Stimulated activated CD8-positive, alpha-beta memory T cell treated with anti-CD3 and anti-CD28 coated beads, Interleukin-4, amount 100 ng/mL, for 1 hour (primary cell): Measurements from ENCODE around the gene RASIP1.
"Not testable (repeated sequence)": the region's sequence is repeated elsewhere in the genome, so short reads cannot be mapped to it uniquely, and the experiment has no call there.

Experiments used
- DNase-seq, 2 donors: peaks; one replicate each; pipeline ENCODE4 v3.0.0-alpha.2; 2020; ENCODE audit warnings: low read depth in 2 of 2, low spot score in 1 of 2

Gene RASIP1

GRCh38 chr19:48735031-48735615, 5.3 kb downstream of the RASIP1 start:
- DNase-seq: no peak

- no peak for DNase-seq
Observed at GRCh38 chr19:48734625-48735024, 5.8 kb downstream of the RASIP1 start.

GRCh38 chr19:48731452-48731851, 9.0 kb downstream of the RASIP1 start:
- no peak for DNase-seq

- no peak for DNase-seq
Observed at GRCh38 chr19:48728911-48729664, 11.3 kb downstream of the RASIP1 start.

GRCh38 chr19:48726556-48726955, 13.9 kb downstream of the RASIP1 start:
- no peak for DNase-seq

GRCh38 chr19:48724796-48725753, 15.3 kb downstream of the RASIP1 start:
- no peak for DNase-seq

GRCh38 chr19:48722196-48722708, 18.2 kb downstream of the RASIP1 start:
- no peak for DNase-seq

GRCh38 chr19:48720613-48721296, 19.7 kb downstream of the RASIP1 start:
- peak; percentile 64 to 81 for DNase-seq

- no peak for DNase-seq
Observed at GRCh38 chr19:48720251-48720612, 20.2 kb downstream of the RASIP1 start.

- DNase-seq: no peak
Observed at GRCh38 chr19:48719263-48720171, 20.9 kb downstream of the RASIP1 start, which contains the start of gene MAMSTR. MAMSTR (minus strand) TSS chr19:48719725; CDS start chr19:48719031, 694 bp downstream.

- DNase-seq: no peak
Observed at GRCh38 chr19:48718711-48719231, 21.6 kb downstream of the RASIP1 start.

- not testable (repeated sequence) for DNase-seq
Observed at GRCh38 chr19:48718106-48718505, 22.3 kb downstream of the RASIP1 start.

GRCh38 chr19:48716562-48717291, 23.7 kb downstream of the RASIP1 start:
- no peak for DNase-seq

- DNase-seq: no peak
Observed at GRCh38 chr19:48715681-48716171, 24.7 kb downstream of the RASIP1 start.

- no peak for DNase-seq
Observed at GRCh38 chr19:48714759-48715675, 25.4 kb downstream of the RASIP1 start.

- peak; percentile 92 to 93 for DNase-seq
Observed at GRCh38 chr19:48713864-48714755, 26.3 kb downstream of the RASIP1 start.
